Tibial nerve (tissue), 4 donors: Measurements from ENCODE around the gene ASXL1. TPM values are rescaled to one million over a fixed set of nuclear protein-coding genes. Genes with fewer than 3 reads are reported as not detected.
"Not testable (repeated sequence)": the region's sequence is repeated elsewhere in the genome, so short reads cannot be mapped to it uniquely, and the experiment has no call there.

ENCODE experiments used
- DNase-seq, 2 donors: peaks; one replicate each; pipeline ENCODE4 v3.0.0-alpha.2; 2019; ENCODE audit warnings: low spot score in 2 of 2
- H3K27ac ChIP-seq, 4 donors: fragments of 200-600 bp; sonication (generic) in 3 of 4; one replicate each; pipeline ENCODE4 v1.5.1; 2017 to 2019; ENCODE audit warnings: mild to moderate bottlenecking in 1 of 4
- H3K27me3 ChIP-seq, 2 donors: fragments of 200-600 bp; sonication (generic) in 1 of 2; one replicate each; pipeline versions ENCODE4 v1.5.1 to v1.6.0; 2017 to 2019
- H3K36me3 ChIP-seq, 3 donors: fragments of 200-600 bp; sonication (generic); one replicate each; pipeline ENCODE4 v1.5.1; 2018 to 2019
- H3K4me1 ChIP-seq, 4 donors: fragments of 200-600 bp; sonication (generic) in 3 of 4; one replicate each; pipeline ENCODE4 v1.5.1; 2017 to 2019
- H3K4me3 ChIP-seq, 4 donors: fragments of 200-600 bp; sonication (generic) in 3 of 4; one replicate each; pipeline ENCODE4 v1.5.1; 2017 to 2019; ENCODE audit warnings: mild to moderate bottlenecking in 1 of 4, moderate library complexity in 1 of 4
- H3K9me3 ChIP-seq, 4 donors: fragments of 200-600 bp; sonication (generic) in 3 of 4; one replicate each; pipeline ENCODE4 v1.5.1; 2017 to 2019
- CTCF ChIP-seq, 5 experiments: fragments of 200-600 bp in 3 of 5; fragments of 450-650 bp in 2 of 5; sonication (generic) in 3 of 5; IDR thresholded peaks; one replicate each; pipeline ENCODE4 v1.5.1; 2016 to 2019; ENCODE audit warnings: antibody characterized with exemption in 5 of 5, mild to moderate bottlenecking in 3 of 5, moderate library complexity in 2 of 5
- EP300 ChIP-seq, 2 donors: sonication (generic); formaldehyde crosslinking; IDR thresholded peaks; one replicate each; pipeline ENCODE4 v1.6.1; 2017; ENCODE audit warnings: antibody characterized with exemption in 2 of 2, mild to moderate bottlenecking in 1 of 2
- POLR2A ChIP-seq, 2 donors: fragments of 450-650 bp; IDR thresholded peaks; one replicate each; pipeline ENCODE4 v1.6.1; 2017; ENCODE audit warnings: antibody characterized with exemption in 2 of 2, mild to moderate bottlenecking in 2 of 2, moderate library complexity in 2 of 2
- WGBS, 2 donors: methylation state at CpG; one replicate each; pipeline ENCODE4 v1.1.5; 2018; 5-methylcytosine and 5-hydroxymethylcytosine counted together
- total RNA-seq, 4 donors: library from RNA; depleted of rRNA; stranded (reverse); fragments of >200 nt; gene quantifications; one replicate each; pipeline ENCODE4 v1.1.0, GENCODE V29; 2016

Gene ASXL1
- total RNA-seq, 4 donors from 2014 or later: 108 to 194 (median 138) TPM

- Histone ChIP-seq H3K9me3 (no peaks in the 10 kb centered on the region), H3K27ac (peak overlapping the region; percentile 83 to 93 (median 86)), H3K4me3 (no peak overlapping the region), H3K36me3 (peaks cover 0 to 3% (median 0%) of the 10 kb centered on the region in 3 donors), H3K27me3 (no peaks in the 10 kb centered on the region), H3K4me1 (peaks cover 6 to 94% (median 68%) of the 10 kb centered on the region in 4 donors)
- WGBS, 2 donors: 65 to 66% methylated on average over 20 of the region's 20 CpGs
- TF ChIP-seq CTCF (IDR thresholded peaks at IDR 0.05): no peak
- DNase-seq: no peak
These were observed 106.4 kb downstream of the ASXL1 start for GRCh38 chr20:32464401-32465091.

GRCh38 chr20:32465092-32465900, 107.2 kb downstream of the ASXL1 start:
- H3K4me1 ChIP-seq: peaks cover 7 to 95% (median 75%) of the 10 kb centered on the region in 4 donors
- H3K36me3 ChIP-seq: peaks cover 0 to under 1% (median 0%) of the 10 kb centered on the region in 3 donors
- no peak for DNase-seq
- TF ChIP-seq CTCF (IDR thresholded peaks at IDR 0.05): no peak
- TF ChIP-seq POLR2A (IDR thresholded peaks at IDR 0.05): no peak
- peak in 1 of 2 donors; percentile 40 for TF ChIP-seq EP300 (IDR thresholded peaks at IDR 0.05)
- 43% methylated on average over 23 to 24 of the region's 24 CpGs for WGBS, 2 donors
- peak overlapping the region; percentile 83 to 93 (median 86) for H3K27ac ChIP-seq
- no peaks in the 10 kb centered on the region for H3K9me3 ChIP-seq
- H3K27me3 ChIP-seq: no peaks in the 10 kb centered on the region
- no peak overlapping the region for H3K4me3 ChIP-seq

- H3K9me3 ChIP-seq, H3K27me3 ChIP-seq, H3K36me3 ChIP-seq, H3K4me3 ChIP-seq, DNase-seq: not testable (repeated sequence)
- 48 to 60% methylated on average over 13 of the region's 15 CpGs for WGBS, 2 donors
- TF ChIP-seq EP300 (IDR thresholded peaks at IDR 0.05): peak in 1 of 2 donors; percentile 11
- Histone ChIP-seq H3K27ac (peak overlapping the region; percentile 83 to 93 (median 86)), H3K4me1 (peaks cover 10 to 95% (median 81%) of the 10 kb centered on the region in 4 donors)
These were observed 108.0 kb downstream of the ASXL1 start for GRCh38 chr20:32465901-32466675.

GRCh38 chr20:32466739-32467505, 108.8 kb downstream of the ASXL1 start:
- Histone ChIP-seq H3K4me3 (no peak overlapping the region), H3K36me3 (peaks cover 0 to 8% (median 0%) of the 10 kb centered on the region in 3 donors), H3K4me1 (peaks cover 10 to 98% (median 79%) of the 10 kb centered on the region in 4 donors), H3K9me3 (no peaks in the 10 kb centered on the region), H3K27ac (peak overlapping the region; percentile 83 to 93 (median 86)), H3K27me3 (no peaks in the 10 kb centered on the region)
- 58 to 69% methylated on average over 14 to 15 of the region's 16 CpGs for WGBS, 2 donors
- DNase-seq: no peak
- TF ChIP-seq EP300 (IDR thresholded peaks at IDR 0.05) (no peak), CTCF (IDR thresholded peaks at IDR 0.05) (no peak), POLR2A (IDR thresholded peaks at IDR 0.05) (no peak)
